Endothelial cell of umbilical vein (primary cell): ENCODE data around the gene FGF3. TPM values are rescaled to one million over a fixed set of nuclear protein-coding genes. Genes with fewer than 3 reads are reported as not detected.

ENCODE experiments used
- BruUV-seq: library from RNA; stranded (reverse); fragments of 400-500 nt; replicated peaks from 2 replicates; lab custom pipeline; 2021; lab: Mats Ljungman, UMichigan
- CTCF ChIA-PET: fragments of 300-600, 350-600 bp; sonication (Branson Sonifier 250); formaldehyde crosslinking; loops from one replicate; lab custom pipeline; 2021; ENCODE audit warnings: antibody characterized with exemption, inconsistent platforms; lab: Charles Lee
- POLR2A ChIA-PET: fragments of 300-600, 350-600 bp; sonication (Branson Sonifier 250); formaldehyde crosslinking; loops from one replicate; lab custom pipeline; 2021; ENCODE audit warnings: antibody characterized with exemption, inconsistent platforms; lab: Charles Lee
- DNase-seq: peaks from one replicate; pipeline ENCODE4 v3.0.0-alpha.2; 2011; ENCODE audit warnings: low read depth, low spot score
- FAIRE-seq: peaks from 2 replicates; lab custom pipeline; 2011; peaks lifted over from hg19 to GRCh38; lab: Jason Lieb, UNC
- H2AFZ ChIP-seq: 2 replicates; pipeline ENCODE4 v1.6.0; 2012; ENCODE audit warnings: low read depth, low read length, control low read depth, inconsistent platforms
- H3K27ac ChIP-seq: 2 replicates; pipeline ENCODE4 v1.5.1; 2011; ENCODE audit warnings: low read depth, mild to moderate bottlenecking, control low read depth, low read length, moderate library complexity; ENCODE audit not compliant: insufficient read depth
- H3K27me3 ChIP-seq, 2 experiments: 2 replicates each; pipeline versions ENCODE4 v1.6.0 to v1.6.1; 2011; ENCODE audit warnings: low read length in 2 of 2, mixed read lengths in 1 of 2; ENCODE audit not compliant: control insufficient read depth in 2 of 2, insufficient read depth in 2 of 2
- H3K36me3 ChIP-seq, 2 experiments: 2 replicates in 1 of 2; 3 replicates in 1 of 2; pipeline ENCODE4 v1.5.1; 2011; ENCODE audit warnings: low read length in 2 of 2, mild to moderate bottlenecking in 1 of 2, moderate library complexity in 1 of 2; ENCODE audit not compliant: control insufficient read depth in 2 of 2, insufficient read depth in 2 of 2; ENCODE audit errors: extremely low read depth in 1 of 2
- H3K4me1 ChIP-seq: 3 replicates; pipeline ENCODE4 v1.5.1; 2011; ENCODE audit warnings: mild to moderate bottlenecking, low read length; ENCODE audit not compliant: control insufficient read depth, insufficient read depth; ENCODE audit errors: extremely low read depth
- H3K4me2 ChIP-seq: 2 replicates; pipeline ENCODE4 v1.6.1; 2011; ENCODE audit warnings: low read length, control low read depth, mixed read lengths; ENCODE audit not compliant: insufficient read depth
- H3K4me3 ChIP-seq, 3 experiments: fragments of 200-600 bp in 1 of 3; sonication (generic), shearing (Covaris generic) in 1 of 3; replicated peaks in 1 of 3; 2 replicates each; pipeline ENCODE4 v1.5.1; 2011 to 2016; ENCODE audit warnings: control low read depth in 3 of 3, low read length in 3 of 3, mild to moderate bottlenecking in 2 of 3, inconsistent platforms in 1 of 3, low read depth in 1 of 3, moderate library complexity in 1 of 3; ENCODE audit not compliant: insufficient read depth in 1 of 3
- H3K79me2 ChIP-seq: 2 replicates; pipeline ENCODE4 v1.6.0; 2012; ENCODE audit warnings: low read length, inconsistent platforms; ENCODE audit not compliant: control insufficient read depth, insufficient read depth
- H3K9ac ChIP-seq: replicated peaks from 2 replicates; pipeline ENCODE3; 2011; ENCODE audit warnings: low read length, control low read depth; ENCODE audit not compliant: insufficient read depth; ENCODE audit errors: extremely low read depth
- H3K9me1 ChIP-seq: replicated peaks from 3 replicates; pipeline ENCODE4 v1.6.0; 2011; ENCODE audit warnings: mild to moderate bottlenecking, low read length; ENCODE audit not compliant: control insufficient read depth, insufficient read depth; ENCODE audit errors: extremely low read depth
- H3K9me3 ChIP-seq: replicated peaks from 2 replicates; pipeline ENCODE4 v1.5.1; 2012; ENCODE audit warnings: low read length, inconsistent platforms; ENCODE audit not compliant: control insufficient read depth, insufficient read depth
- H4K20me1 ChIP-seq: replicated peaks from 2 replicates; pipeline ENCODE3; 2011; ENCODE audit warnings: mild to moderate bottlenecking, low read length; ENCODE audit not compliant: control insufficient read depth, insufficient read depth; ENCODE audit errors: extremely low read depth
- CTCF ChIP-seq, 2 donors: IDR thresholded peaks; 1 replicate in 1 of 2; 2 replicates in 1 of 2; pipeline ENCODE4 v1.5.1; 2011; ENCODE audit warnings: low read length in 2 of 2, mild to moderate bottlenecking in 2 of 2, moderate library complexity in 2 of 2, control low read depth in 1 of 2, inconsistent platforms in 1 of 2, low read depth in 1 of 2; ENCODE audit not compliant: insufficient read depth in 1 of 2; ENCODE audit errors: extremely low read depth in 1 of 2
- EZH2 ChIP-seq: IDR thresholded peaks from 2 replicates; pipeline ENCODE4 v1.6.1; 2012; ENCODE audit warnings: borderline replicate concordance, low read depth, mild to moderate bottlenecking, moderate library complexity, low read length, inconsistent platforms; ENCODE audit not compliant: severe bottlenecking
- FOS ChIP-seq: IDR thresholded peaks from 2 replicates; pipeline ENCODE4 v1.6.1; 2011; ENCODE audit warnings: mild to moderate bottlenecking, low read length, moderate library complexity, borderline replicate concordance; ENCODE audit not compliant: insufficient read depth
- GATA2 ChIP-seq: IDR thresholded peaks from 2 replicates; pipeline ENCODE4 v1.7.0; 2011; ENCODE audit warnings: low read depth, mild to moderate bottlenecking, moderate library complexity, mixed read lengths, low read length; ENCODE audit not compliant: insufficient read length, insufficient read depth
- JUN ChIP-seq: IDR thresholded peaks from 2 replicates; pipeline ENCODE4 v1.6.1; 2011; ENCODE audit warnings: borderline replicate concordance, low read depth; ENCODE audit not compliant: insufficient read length, insufficient read depth
- MAX ChIP-seq: IDR thresholded peaks from 2 replicates; pipeline ENCODE4 v1.6.1; 2011; ENCODE audit not compliant: insufficient read depth, insufficient read length
- MYC ChIP-seq: IDR thresholded peaks from one replicate; pipeline ENCODE4 v1.6.1; 2011; ENCODE audit warnings: mild to moderate bottlenecking, low read depth, low read length
- POLR2A ChIP-seq: IDR thresholded peaks from 2 replicates; pipeline ENCODE4 v1.6.1; 2012; ENCODE audit warnings: low read depth, mild to moderate bottlenecking, control low read depth, low read length
- POLR2AphosphoS5 ChIP-seq: IDR thresholded peaks from 2 replicates; pipeline ENCODE4 v1.6.1; 2012; ENCODE audit warnings: low read depth, mild to moderate bottlenecking, control low read depth, low read length, moderate library complexity; ENCODE audit not compliant: insufficient read depth
- dilution Hi-C: fragments of 300-500 bp; cut with MboI; formaldehyde crosslinking; loops from one replicate; pipeline ENCODE4 v1.15.0; 2019; ENCODE audit warnings: low sequenced_read_pairs; ENCODE audit not compliant: extremely low pct_ligation_motif_present
- intact Hi-C: fragments of 100-400 bp; cut with micrococcal nuclease; formaldehyde crosslinking; loops from one replicate; pipeline ENCODE4 v1.10.0; 2022
- polyA plus RNA-seq, 4 experiments: library from polyadenylated mRNA; depleted of rRNA in 3 of 4; stranded (reverse) in 3 of 4; unstranded in 1 of 4; fragments of >200 nt; gene quantifications; 2 replicates each; pipeline versions ENCODE4 v1.2.1 to v1.2.3, GENCODE V29; 2011 to 2012; ENCODE audit warnings: missing spikeins in 1 of 4
- total RNA-seq: library from RNA; stranded (reverse); gene quantifications from 2 replicates; pipeline ENCODE4 v1.2.3, GENCODE V29; 2021

Gene FGF3
- total and polyA plus RNA-seq, 2 donors (not counting 3 experiments of a cell fraction or from before 2014, with no cell fraction given) = not detected

DNA sequence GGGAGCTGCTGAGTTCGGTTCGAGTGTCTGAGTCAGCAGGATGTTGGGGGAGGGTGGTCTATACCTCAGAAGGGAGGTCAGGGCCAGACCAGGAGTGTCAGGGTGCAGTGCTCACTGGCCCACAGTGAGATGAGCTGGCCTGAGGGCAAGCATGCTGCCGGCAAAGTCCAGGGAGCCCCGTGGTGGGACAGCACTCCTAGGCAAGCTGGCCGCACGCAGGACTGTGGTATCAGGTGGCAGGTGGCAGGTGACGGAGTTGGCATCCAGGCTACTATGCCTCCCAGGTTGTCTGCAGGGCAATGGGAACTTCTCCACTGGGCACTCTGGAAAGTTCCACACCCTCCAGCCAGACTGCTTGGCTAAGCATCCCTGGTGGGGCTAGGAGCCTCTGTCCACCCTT lies 4.8 kb downstream of the FGF3 start:
- Histone ChIP-seq H2AFZ (no peak overlapping the region), H3K4me2 (no peak overlapping the region), H3K79me2 (no peaks in the 10 kb centered on the region), H4K20me1 (no peaks in the 10 kb centered on the region), H3K4me1 (no peaks in the 10 kb centered on the region), H3K4me3 (no peak overlapping the region), H3K27me3 (peaks cover 27 to 32% of the 10 kb centered on the region in 2 experiments), H3K9ac (no peak overlapping the region), H3K9me1 (no peaks in the 10 kb centered on the region), H3K27ac (no peak overlapping the region), H3K36me3 (no peaks in the 10 kb centered on the region), H3K9me3 (no peaks in the 10 kb centered on the region)
- intact Hi-C loops = no loop called here
- TF ChIP-seq FOS (no peak), EZH2 (no peak), POLR2AphosphoS5 (no peak), GATA2 (no peak), JUN (no peak), MAX (no peak), POLR2A (no peak), CTCF (IDR thresholded peaks at IDR 0.05; ENCODE audit: extremely low read depth in 1 of 2, insufficient read depth in 1 of 2, low read depth in 1 of 2, low read length in 2 of 2) (no peak), MYC (no peak)
- dilution Hi-C loops = no loop called here
- POLR2A ChIA-PET = no interaction called here
- no peak for DNase-seq
- BruUV-seq = no TSS peak
- no peak for FAIRE-seq
- CTCF ChIA-PET = no interaction called here
